HL-60 (cell line): Measurements from ENCODE around the gene TBX19.

Experiments used
- GABPA ChIP-seq: IDR thresholded peaks from 2 replicates; pipeline ENCODE4 v1.6.1; 2012; ENCODE audit warnings: low read depth
- POLR2AphosphoS5 ChIP-seq: IDR thresholded peaks from 2 replicates; pipeline ENCODE4 v1.6.1; 2012; ENCODE audit warnings: low read depth
- SPI1 ChIP-seq: IDR thresholded peaks from 2 replicates; pipeline ENCODE4 v1.6.1; 2012; ENCODE audit warnings: low read depth, mild to moderate bottlenecking, borderline replicate concordance
- TF ChIP-seq, protein P1 (sequence below): IDR thresholded peaks from one replicate; pipeline ENCODE4 v1.5.1; 2011; ENCODE audit warnings: low read length, control low read depth, inconsistent platforms; ENCODE audit not compliant: insufficient read depth
- TF ChIP-seq, protein P2 (sequence below): IDR thresholded peaks from 2 replicates; pipeline ENCODE4 v1.6.1; 2012; ENCODE audit warnings: low read depth; ENCODE audit not compliant: insufficient replicate concordance

DNA sequence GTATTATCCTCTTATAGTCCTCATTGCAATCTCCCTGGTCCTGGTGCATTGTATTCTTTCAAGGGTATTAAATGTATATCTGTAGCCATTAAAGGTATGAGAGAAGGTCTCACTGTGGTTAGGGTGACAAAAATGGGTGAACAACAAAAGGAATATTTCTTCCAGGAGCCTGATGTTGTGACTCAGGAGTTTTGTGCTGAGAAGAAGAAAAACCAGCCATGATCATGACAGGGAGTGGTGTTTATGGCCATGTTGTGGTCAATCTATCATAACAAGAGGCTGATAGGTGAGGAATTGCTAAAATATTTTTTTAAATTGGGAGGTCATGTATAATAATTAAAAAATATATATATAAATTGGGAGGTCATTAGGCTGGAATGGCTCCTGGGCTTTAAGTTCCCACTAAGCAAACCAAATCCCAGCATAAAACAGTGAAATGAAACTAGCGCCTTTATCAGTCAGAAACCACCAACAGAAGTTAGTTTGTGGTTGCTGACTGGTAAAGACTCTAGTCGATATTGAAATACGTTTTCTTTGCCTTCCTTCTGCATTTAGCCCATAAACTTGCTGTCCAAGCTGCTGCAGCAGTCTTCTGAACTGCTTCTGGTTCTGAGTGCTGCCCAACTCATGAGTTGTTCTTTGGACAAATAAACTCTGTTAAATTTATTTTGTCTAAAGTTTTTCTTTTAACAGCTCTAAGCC lies 60.3 kb downstream of the TBX19 start:
- TF ChIP-seq POLR2AphosphoS5 (no peak), GABPA (no peak), SPI1 (no peak)
- TF ChIP-seq, protein P1, sequence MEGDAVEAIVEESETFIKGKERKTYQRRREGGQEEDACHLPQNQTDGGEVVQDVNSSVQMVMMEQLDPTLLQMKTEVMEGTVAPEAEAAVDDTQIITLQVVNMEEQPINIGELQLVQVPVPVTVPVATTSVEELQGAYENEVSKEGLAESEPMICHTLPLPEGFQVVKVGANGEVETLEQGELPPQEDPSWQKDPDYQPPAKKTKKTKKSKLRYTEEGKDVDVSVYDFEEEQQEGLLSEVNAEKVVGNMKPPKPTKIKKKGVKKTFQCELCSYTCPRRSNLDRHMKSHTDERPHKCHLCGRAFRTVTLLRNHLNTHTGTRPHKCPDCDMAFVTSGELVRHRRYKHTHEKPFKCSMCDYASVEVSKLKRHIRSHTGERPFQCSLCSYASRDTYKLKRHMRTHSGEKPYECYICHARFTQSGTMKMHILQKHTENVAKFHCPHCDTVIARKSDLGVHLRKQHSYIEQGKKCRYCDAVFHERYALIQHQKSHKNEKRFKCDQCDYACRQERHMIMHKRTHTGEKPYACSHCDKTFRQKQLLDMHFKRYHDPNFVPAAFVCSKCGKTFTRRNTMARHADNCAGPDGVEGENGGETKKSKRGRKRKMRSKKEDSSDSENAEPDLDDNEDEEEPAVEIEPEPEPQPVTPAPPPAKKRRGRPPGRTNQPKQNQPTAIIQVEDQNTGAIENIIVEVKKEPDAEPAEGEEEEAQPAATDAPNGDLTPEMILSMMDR, result no peak
- TF ChIP-seq, protein P2, sequence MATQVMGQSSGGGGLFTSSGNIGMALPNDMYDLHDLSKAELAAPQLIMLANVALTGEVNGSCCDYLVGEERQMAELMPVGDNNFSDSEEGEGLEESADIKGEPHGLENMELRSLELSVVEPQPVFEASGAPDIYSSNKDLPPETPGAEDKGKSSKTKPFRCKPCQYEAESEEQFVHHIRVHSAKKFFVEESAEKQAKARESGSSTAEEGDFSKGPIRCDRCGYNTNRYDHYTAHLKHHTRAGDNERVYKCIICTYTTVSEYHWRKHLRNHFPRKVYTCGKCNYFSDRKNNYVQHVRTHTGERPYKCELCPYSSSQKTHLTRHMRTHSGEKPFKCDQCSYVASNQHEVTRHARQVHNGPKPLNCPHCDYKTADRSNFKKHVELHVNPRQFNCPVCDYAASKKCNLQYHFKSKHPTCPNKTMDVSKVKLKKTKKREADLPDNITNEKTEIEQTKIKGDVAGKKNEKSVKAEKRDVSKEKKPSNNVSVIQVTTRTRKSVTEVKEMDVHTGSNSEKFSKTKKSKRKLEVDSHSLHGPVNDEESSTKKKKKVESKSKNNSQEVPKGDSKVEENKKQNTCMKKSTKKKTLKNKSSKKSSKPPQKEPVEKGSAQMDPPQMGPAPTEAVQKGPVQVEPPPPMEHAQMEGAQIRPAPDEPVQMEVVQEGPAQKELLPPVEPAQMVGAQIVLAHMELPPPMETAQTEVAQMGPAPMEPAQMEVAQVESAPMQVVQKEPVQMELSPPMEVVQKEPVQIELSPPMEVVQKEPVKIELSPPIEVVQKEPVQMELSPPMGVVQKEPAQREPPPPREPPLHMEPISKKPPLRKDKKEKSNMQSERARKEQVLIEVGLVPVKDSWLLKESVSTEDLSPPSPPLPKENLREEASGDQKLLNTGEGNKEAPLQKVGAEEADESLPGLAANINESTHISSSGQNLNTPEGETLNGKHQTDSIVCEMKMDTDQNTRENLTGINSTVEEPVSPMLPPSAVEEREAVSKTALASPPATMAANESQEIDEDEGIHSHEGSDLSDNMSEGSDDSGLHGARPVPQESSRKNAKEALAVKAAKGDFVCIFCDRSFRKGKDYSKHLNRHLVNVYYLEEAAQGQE, result no peak
